Measurements from ENCODE around the gene ATCAY. TPM values are rescaled to one million over a fixed set of nuclear protein-coding genes. Genes with fewer than 3 reads are reported as not detected.
A peak's percentile ranks its signal among the peaks of the same experiment; 100 is the strongest.

Gene ATCAY
- total and polyA plus RNA-seq, 2 of the 13 experiments (the other 11 are each of a cell fraction or from before 2014, with no cell fraction given) = not detected

DNA sequence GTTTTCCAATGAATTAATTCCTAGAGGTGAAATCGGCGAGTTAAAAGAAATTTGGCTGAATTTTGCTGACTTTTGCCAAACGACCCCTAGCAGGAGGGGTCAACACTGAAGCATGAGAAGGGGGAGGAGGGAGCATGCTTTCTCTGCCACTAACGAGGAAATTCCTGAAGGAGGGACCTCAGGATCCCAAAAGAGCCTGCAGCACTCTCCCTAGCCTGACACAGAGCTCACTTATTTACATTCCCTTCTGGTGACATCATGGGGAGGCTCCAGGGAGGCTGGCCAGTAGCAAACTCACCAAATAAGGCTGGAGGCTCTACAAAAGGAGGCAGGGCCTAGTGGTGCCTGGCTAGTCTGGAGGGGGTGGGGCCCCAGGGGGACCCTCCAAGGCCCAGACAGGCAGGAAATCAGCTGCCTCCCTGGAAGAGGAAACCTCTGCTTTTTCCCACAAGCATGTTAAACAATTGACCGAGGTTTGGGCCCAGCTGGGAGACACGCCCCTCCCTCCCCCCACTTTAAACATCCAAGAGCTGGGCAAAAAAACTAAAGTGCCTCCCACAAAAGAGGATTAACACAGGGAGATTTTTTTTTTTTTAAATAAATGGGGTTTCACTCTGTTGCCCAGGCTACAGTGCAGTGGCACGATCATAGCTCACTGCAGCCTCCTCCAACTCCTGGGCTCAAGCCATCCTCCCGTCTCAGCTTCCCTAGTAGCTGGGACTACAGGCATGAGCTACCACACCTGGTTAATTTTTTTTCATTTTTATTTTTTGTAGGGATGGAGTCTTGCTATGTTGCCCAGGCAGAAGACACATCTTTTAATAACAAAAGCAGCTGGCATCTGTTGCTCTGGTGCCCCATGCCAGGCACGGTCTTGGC lies 88.3 kb downstream of the ATCAY start (continued):
- TF ChIP-seq KLF16 (CRISPR knock-in tag; IDR thresholded peaks at IDR 0.05) (peak in 1 of 2 experiments; percentile 40; a peak in 1 of 4 replicates), POLR2AphosphoS5 (IDR thresholded peaks at IDR 0.05; ENCODE audit: low read depth, low read length) (no peak), NFKBIZ (CRISPR knock-in tag; IDR thresholded peaks at IDR 0.05) (no peak), ZNF382 (CRISPR knock-in tag; IDR thresholded peaks at IDR 0.05; ENCODE audit: borderline replicate concordance) (no peak), RBFOX2 (IDR thresholded peaks at IDR 0.05; ENCODE audit: low read depth, low read length) (no peak), AHR (CRISPR knock-in tag; IDR thresholded peaks at IDR 0.05) (no peak), ZFX (CRISPR knock-in tag; IDR thresholded peaks at IDR 0.05; ENCODE audit: low read depth) (peak; percentile 56; the same call in 1 of the 2 replicates), PCBP2 (optimal IDR thresholded peaks at IDR 0.05; ENCODE audit: low read depth, low read length, poor library complexity, severe bottlenecking) (no peak), MBD4 (IDR thresholded peaks at IDR 0.05; ENCODE audit: borderline replicate concordance, low read length) (no peak), KMT2A (CRISPR knock-in tag; IDR thresholded peaks at IDR 0.05) (0 out of 2 replicates have a peak, but pooled peaks have one; percentile 20), ZNF136 (CRISPR knock-in tag; IDR thresholded peaks at IDR 0.05; ENCODE audit: low read depth) (no peak), CBX2 (IDR thresholded peaks at IDR 0.05; ENCODE audit: low read depth, low read length) (no peak), CBX2 (CRISPR knock-in tag; IDR thresholded peaks at IDR 0.05; ENCODE audit: low read depth) (no peak), ZNF546 (CRISPR knock-in tag; conservative IDR thresholded peaks at IDR 0.05) (no peak), BCL6 (CRISPR knock-in tag; IDR thresholded peaks at IDR 0.05) (peak; percentile 33; the same call in 1 of the 2 replicates), BRCA1 (CRISPR knock-in tag; IDR thresholded peaks at IDR 0.05) (no peak), ZMYM4 (CRISPR knock-in tag; IDR thresholded peaks at IDR 0.05) (no peak)
- TF ChIP-seq, protein P1, sequence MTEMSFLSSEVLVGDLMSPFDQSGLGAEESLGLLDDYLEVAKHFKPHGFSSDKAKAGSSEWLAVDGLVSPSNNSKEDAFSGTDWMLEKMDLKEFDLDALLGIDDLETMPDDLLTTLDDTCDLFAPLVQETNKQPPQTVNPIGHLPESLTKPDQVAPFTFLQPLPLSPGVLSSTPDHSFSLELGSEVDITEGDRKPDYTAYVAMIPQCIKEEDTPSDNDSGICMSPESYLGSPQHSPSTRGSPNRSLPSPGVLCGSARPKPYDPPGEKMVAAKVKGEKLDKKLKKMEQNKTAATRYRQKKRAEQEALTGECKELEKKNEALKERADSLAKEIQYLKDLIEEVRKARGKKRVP (CRISPR knock-in tag; IDR thresholded peaks at IDR 0.05) = no peak
- TF ChIP-seq, protein P2, sequence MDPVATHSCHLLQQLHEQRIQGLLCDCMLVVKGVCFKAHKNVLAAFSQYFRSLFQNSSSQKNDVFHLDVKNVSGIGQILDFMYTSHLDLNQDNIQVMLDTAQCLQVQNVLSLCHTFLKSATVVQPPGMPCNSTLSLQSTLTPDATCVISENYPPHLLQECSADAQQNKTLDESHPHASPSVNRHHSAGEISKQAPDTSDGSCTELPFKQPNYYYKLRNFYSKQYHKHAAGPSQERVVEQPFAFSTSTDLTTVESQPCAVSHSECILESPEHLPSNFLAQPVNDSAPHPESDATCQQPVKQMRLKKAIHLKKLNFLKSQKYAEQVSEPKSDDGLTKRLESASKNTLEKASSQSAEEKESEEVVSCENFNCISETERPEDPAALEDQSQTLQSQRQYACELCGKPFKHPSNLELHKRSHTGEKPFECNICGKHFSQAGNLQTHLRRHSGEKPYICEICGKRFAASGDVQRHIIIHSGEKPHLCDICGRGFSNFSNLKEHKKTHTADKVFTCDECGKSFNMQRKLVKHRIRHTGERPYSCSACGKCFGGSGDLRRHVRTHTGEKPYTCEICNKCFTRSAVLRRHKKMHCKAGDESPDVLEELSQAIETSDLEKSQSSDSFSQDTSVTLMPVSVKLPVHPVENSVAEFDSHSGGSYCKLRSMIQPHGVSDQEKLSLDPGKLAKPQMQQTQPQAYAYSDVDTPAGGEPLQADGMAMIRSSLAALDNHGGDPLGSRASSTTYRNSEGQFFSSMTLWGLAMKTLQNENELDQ (CRISPR knock-in tag; IDR thresholded peaks at IDR 0.05; ENCODE audit: borderline replicate concordance) = no peak
- TF ChIP-seq, protein P3, sequence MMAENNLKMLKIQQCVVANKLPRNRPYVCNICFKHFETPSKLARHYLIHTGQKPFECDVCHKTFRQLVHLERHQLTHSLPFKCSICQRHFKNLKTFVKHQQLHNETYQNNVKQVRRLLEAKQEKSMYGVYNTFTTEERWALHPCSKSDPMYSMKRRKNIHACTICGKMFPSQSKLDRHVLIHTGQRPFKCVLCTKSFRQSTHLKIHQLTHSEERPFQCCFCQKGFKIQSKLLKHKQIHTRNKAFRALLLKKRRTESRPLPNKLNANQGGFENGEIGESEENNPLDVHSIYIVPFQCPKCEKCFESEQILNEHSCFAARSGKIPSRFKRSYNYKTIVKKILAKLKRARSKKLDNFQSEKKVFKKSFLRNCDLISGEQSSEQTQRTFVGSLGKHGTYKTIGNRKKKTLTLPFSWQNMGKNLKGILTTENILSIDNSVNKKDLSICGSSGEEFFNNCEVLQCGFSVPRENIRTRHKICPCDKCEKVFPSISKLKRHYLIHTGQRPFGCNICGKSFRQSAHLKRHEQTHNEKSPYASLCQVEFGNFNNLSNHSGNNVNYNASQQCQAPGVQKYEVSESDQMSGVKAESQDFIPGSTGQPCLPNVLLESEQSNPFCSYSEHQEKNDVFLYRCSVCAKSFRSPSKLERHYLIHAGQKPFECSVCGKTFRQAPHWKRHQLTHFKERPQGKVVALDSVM (CRISPR knock-in tag; IDR thresholded peaks at IDR 0.05) = peak; percentile 99
- TF ChIP-seq, protein P4, sequence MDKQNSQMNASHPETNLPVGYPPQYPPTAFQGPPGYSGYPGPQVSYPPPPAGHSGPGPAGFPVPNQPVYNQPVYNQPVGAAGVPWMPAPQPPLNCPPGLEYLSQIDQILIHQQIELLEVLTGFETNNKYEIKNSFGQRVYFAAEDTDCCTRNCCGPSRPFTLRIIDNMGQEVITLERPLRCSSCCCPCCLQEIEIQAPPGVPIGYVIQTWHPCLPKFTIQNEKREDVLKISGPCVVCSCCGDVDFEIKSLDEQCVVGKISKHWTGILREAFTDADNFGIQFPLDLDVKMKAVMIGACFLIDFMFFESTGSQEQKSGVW (CRISPR knock-in tag; IDR thresholded peaks at IDR 0.05; ENCODE audit: borderline replicate concordance) = no peak
